GM21515 (cell line): ENCODE measurements around the gene ENOPH1.
"Not testable (repeated sequence)": the region's sequence is repeated elsewhere in the genome, so short reads cannot be mapped to it uniquely, and the experiment has no call there.

ENCODE experiments used
- ATAC-seq: cut with Tn5 transposase; IDR thresholded peaks from one replicate; pipeline ENCODE4 v1.9.1; 2021; ENCODE audit not compliant: unreplicated experiment

ENOPH1 gene

GRCh38 chr4:82430193-82430963, at the start of gene ENOPH1, which contains the start of gene HNRNPDL:
TSS of gene ENOPH1 (plus strand) at chr4:82430590. CDS start at chr4:82430830, 240 bp downstream.
TSS of gene HNRNPDL (minus strand) at chr4:82430462. CDS start at chr4:82429690, 772 bp downstream.
- peak; percentile 71 for ATAC-seq

GRCh38 chr4:82380831-82381230, 49.6 kb upstream of the ENOPH1 start:
- no peak for ATAC-seq

GRCh38 chr4:82381235-82381634, 49.2 kb upstream of the ENOPH1 start:
- no peak for ATAC-seq

- no peak for ATAC-seq
Measured at GRCh38 chr4:82381661-82382296, 48.6 kb upstream of the ENOPH1 start.

GRCh38 chr4:82382751-82383150, 47.6 kb upstream of the ENOPH1 start:
- ATAC-seq = no peak

- not testable (repeated sequence) for ATAC-seq
Measured at GRCh38 chr4:82386312-82386711, 44.1 kb upstream of the ENOPH1 start.

GRCh38 chr4:82388405-82388804, 42.0 kb upstream of the ENOPH1 start:
- ATAC-seq = no peak

GRCh38 chr4:82390061-82390460, 40.3 kb upstream of the ENOPH1 start:
- not testable (repeated sequence) for ATAC-seq

- no peak for ATAC-seq
Measured at GRCh38 chr4:82394896-82395295, 35.5 kb upstream of the ENOPH1 start.

GRCh38 chr4:82397527-82397926, 32.9 kb upstream of the ENOPH1 start:
- ATAC-seq = no peak

- ATAC-seq = no peak
Measured at GRCh38 chr4:82398263-82398662, 32.1 kb upstream of the ENOPH1 start.

- ATAC-seq = no peak
Measured at GRCh38 chr4:82401600-82401999, 28.8 kb upstream of the ENOPH1 start.

GRCh38 chr4:82402196-82402775, 28.1 kb upstream of the ENOPH1 start:
- ATAC-seq = no peak

- ATAC-seq = no peak
Measured at GRCh38 chr4:82403725-82404124, 26.7 kb upstream of the ENOPH1 start.

- not testable (repeated sequence) for ATAC-seq
Measured at GRCh38 chr4:82415061-82415460, 15.3 kb upstream of the ENOPH1 start.

- ATAC-seq = no peak
Measured at GRCh38 chr4:82415922-82416365, 14.4 kb upstream of the ENOPH1 start.

- no peak for ATAC-seq
Measured at GRCh38 chr4:82419451-82419850, 10.9 kb upstream of the ENOPH1 start.

GRCh38 chr4:82421796-82422560, 8.4 kb upstream of the ENOPH1 start:
- no peak for ATAC-seq

- no peak for ATAC-seq
Measured at GRCh38 chr4:82422616-82423015, 7.8 kb upstream of the ENOPH1 start.

- ATAC-seq = no peak
Measured at GRCh38 chr4:82423245-82424054, 6.9 kb upstream of the ENOPH1 start.
